ENCODE measurements around the gene EPS15. TPM values are rescaled to one million over a fixed set of nuclear protein-coding genes. Genes with fewer than 3 reads are reported as not detected.

EPS15 gene
- total and polyA plus RNA-seq, 2 of the 8 experiments (the other 6 are each of a cell fraction or from before 2014, with no cell fraction given) = 15.9 to 57.2 TPM

- TF ChIP-seq YY1 (IDR thresholded peaks at IDR 0.05; ENCODE audit: low read depth, low read length) (peak; percentile 74; the same call in 1 of the 2 replicates), CHD2 (IDR thresholded peaks at IDR 0.05; ENCODE audit: low read length) (no peak), NANOG (IDR thresholded peaks at IDR 0.05; ENCODE audit: insufficient read depth, low read depth, low read length, poor library complexity, severe bottlenecking) (no peak), JUN (IDR thresholded peaks at IDR 0.05; ENCODE audit: low read depth, low read length) (0 out of 2 replicates have a peak, but pooled peaks have one; percentile 42), RBBP5 (IDR thresholded peaks at IDR 0.05; ENCODE audit: borderline replicate concordance, low read depth, low read length) (peak; percentile 74; the same call in 1 of the 2 replicates), EP300 (IDR thresholded peaks at IDR 0.05; ENCODE audit: borderline replicate concordance in 1 of 2, low read depth in 2 of 2, low read length in 2 of 2) (peak in 1 of 2 experiments; percentile 65; a peak in 1 of 3 replicates), ATF3 (IDR thresholded peaks at IDR 0.05; ENCODE audit: insufficient read depth, low read depth, low read length) (no peak), RAD21 (IDR thresholded peaks at IDR 0.05 in 1 of 2, conservative IDR thresholded peaks at IDR 0.05 in 1 of 2; ENCODE audit: low read depth in 2 of 2, low read length in 2 of 2) (no peak), GTF2F1 (IDR thresholded peaks at IDR 0.05; ENCODE audit: borderline replicate concordance, low read depth, low read length) (no peak), TBP (IDR thresholded peaks at IDR 0.05; ENCODE audit: low read depth, low read length) (0 out of 2 replicates have a peak, but pooled peaks have one; percentile 37), KDM4A (IDR thresholded peaks at IDR 0.05; ENCODE audit: low read depth, low read length, severe bottlenecking) (peak; percentile 60), RNF2 (IDR thresholded peaks at IDR 0.05; ENCODE audit: borderline replicate concordance, low read depth, low read length, missing control alignments, poor library complexity, severe bottlenecking) (no peak), KDM1A (IDR thresholded peaks at IDR 0.05; ENCODE audit: borderline replicate concordance, low read length) (peak; percentile 92), FOSL1 (IDR thresholded peaks at IDR 0.05; ENCODE audit: insufficient read depth, low read depth, low read length) (no peak), SIN3A (conservative IDR thresholded peaks at IDR 0.05 in 1 of 2, IDR thresholded peaks at IDR 0.05 in 1 of 2; ENCODE audit: low read depth in 1 of 2, low read length in 2 of 2) (0 out of 4 replicates have a peak, but pooled peaks of 1 of the 2 experiments have one; percentile 26), CTCF (IDR thresholded peaks at IDR 0.05; ENCODE audit: control extremely low read depth in 1 of 3, insufficient read depth in 1 of 3, low read depth in 1 of 3, low read length in 3 of 3) (no peak), ASH2L (IDR thresholded peaks at IDR 0.05; ENCODE audit: low read length) (no peak), SP4 (IDR thresholded peaks at IDR 0.05; ENCODE audit: low read length) (peak; percentile 56; the same call in 1 of the 2 replicates)
These were observed at the start of gene EPS15 (continued) for GRCh38 chr1:51519048-51519864.

All from H1 (cell line).